ENCODE measurements around the gene IGFBP1.

GRCh38 chr7:45893996-45894664 lies 5.8 kb downstream of the IGFBP1 start:
- no peak for TF ChIP-seq CTCF (IDR thresholded peaks at IDR 0.05; ENCODE audit: low read depth, low read length)
- no peak for TF ChIP-seq POLR2A (IDR thresholded peaks at IDR 0.05; ENCODE audit: extremely low read depth, insufficient read length)
- TF ChIP-seq MYC (IDR thresholded peaks at IDR 0.05; ENCODE audit: low read depth, low read length), result no peak
- no peak for TF ChIP-seq MAX (IDR thresholded peaks at IDR 0.05; ENCODE audit: low read depth, low read length)

Measured in NB4 (cell line).